ENCODE data around the gene CD99. TPM values are rescaled to one million over a fixed set of nuclear protein-coding genes. Genes with fewer than 3 reads are reported as not detected.

CD99 gene
- total RNA-seq, 1 donor = 455 TPM

DNA sequence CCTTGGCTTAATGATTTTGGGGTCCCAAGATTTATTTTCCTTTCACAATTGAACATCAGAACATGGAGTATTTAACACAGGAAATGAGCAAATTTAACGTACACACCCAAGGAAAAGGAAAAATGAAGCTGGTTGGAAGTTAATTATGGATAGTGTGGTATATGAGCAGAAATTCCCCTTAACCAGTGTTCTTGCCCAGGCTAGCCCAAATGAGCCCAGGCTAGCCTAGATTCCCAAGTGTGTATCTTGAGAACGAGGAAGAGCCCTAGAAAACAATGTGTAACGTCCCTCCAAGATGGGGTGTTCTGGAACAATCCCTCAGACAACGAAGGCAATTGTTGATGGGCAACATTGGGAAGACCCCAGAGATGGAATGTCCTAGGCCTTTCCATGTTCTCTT lies 94.4 kb downstream of the CD99 start:
- peaks cover 16% of the 10 kb centered on the region for H3K27me3 ChIP-seq (ENCODE audit: insufficient read depth, low read length)
- H3K4me2 ChIP-seq (ENCODE audit: insufficient read depth, low read length) = no peak overlapping the region
- H3K36me3 ChIP-seq (ENCODE audit: insufficient read depth, low read length) = no peaks in the 10 kb centered on the region
- H3K79me2 ChIP-seq (ENCODE audit: insufficient read depth, low read length) = no peaks in the 10 kb centered on the region
- no peak for DNase-seq (ENCODE audit: insufficient read length, low spot score, missing footprints)
- H3K4me1 ChIP-seq (ENCODE audit: insufficient read depth, low read length) = no peaks in the 10 kb centered on the region
- TF ChIP-seq, protein P1, sequence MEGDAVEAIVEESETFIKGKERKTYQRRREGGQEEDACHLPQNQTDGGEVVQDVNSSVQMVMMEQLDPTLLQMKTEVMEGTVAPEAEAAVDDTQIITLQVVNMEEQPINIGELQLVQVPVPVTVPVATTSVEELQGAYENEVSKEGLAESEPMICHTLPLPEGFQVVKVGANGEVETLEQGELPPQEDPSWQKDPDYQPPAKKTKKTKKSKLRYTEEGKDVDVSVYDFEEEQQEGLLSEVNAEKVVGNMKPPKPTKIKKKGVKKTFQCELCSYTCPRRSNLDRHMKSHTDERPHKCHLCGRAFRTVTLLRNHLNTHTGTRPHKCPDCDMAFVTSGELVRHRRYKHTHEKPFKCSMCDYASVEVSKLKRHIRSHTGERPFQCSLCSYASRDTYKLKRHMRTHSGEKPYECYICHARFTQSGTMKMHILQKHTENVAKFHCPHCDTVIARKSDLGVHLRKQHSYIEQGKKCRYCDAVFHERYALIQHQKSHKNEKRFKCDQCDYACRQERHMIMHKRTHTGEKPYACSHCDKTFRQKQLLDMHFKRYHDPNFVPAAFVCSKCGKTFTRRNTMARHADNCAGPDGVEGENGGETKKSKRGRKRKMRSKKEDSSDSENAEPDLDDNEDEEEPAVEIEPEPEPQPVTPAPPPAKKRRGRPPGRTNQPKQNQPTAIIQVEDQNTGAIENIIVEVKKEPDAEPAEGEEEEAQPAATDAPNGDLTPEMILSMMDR (IDR thresholded peaks at IDR 0.05; ENCODE audit: extremely low read depth, low read depth, low read length) = no peak
- no peak overlapping the region for H3K27ac ChIP-seq (ENCODE audit: low read depth, low read length)
- H4K20me1 ChIP-seq (ENCODE audit: insufficient read depth, low read length) = no peaks in the 10 kb centered on the region
- no peak overlapping the region for H2AFZ ChIP-seq (ENCODE audit: low read length)
- H3K4me3 ChIP-seq (ENCODE audit: insufficient read depth, low read length) = no peak overlapping the region
- no peaks in the 10 kb centered on the region for H3K9me3 ChIP-seq (ENCODE audit: low read depth, low read length)

DNA sequence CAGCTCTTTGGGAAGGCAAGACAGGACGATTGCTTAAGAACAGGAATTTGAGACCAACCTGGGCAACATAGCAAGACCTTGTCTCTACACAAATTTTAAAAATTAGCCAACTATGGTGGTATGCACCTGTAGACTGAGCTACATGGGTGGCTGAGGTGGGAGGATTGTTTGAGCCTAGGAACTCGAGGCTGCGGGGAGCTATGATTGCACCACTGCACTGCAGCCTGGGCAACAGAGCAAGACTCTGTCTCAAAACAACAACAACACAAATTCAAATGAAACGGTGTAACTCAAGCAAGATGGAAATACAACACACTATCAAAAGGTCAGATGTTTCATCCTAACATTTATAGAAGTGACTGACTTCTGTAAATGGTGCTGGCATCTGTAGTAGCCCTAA lies 97.9 kb downstream of the CD99 start:
- no peak for DNase-seq (ENCODE audit: insufficient read length, low spot score, missing footprints)
- H3K79me2 ChIP-seq (ENCODE audit: insufficient read depth, low read length) = no peaks in the 10 kb centered on the region
- H3K27me3 ChIP-seq (ENCODE audit: insufficient read depth, low read length) = peaks cover 14% of the 10 kb centered on the region
- H3K4me3 ChIP-seq (ENCODE audit: insufficient read depth, low read length) = no peak overlapping the region
- H4K20me1 ChIP-seq (ENCODE audit: insufficient read depth, low read length) = no peaks in the 10 kb centered on the region
- H3K4me2 ChIP-seq (ENCODE audit: insufficient read depth, low read length) = no peak overlapping the region
- no peak overlapping the region for H3K27ac ChIP-seq (ENCODE audit: low read depth, low read length)
- no peaks in the 10 kb centered on the region for H3K36me3 ChIP-seq (ENCODE audit: insufficient read depth, low read length)
- H3K9me3 ChIP-seq (ENCODE audit: low read depth, low read length) = no peaks in the 10 kb centered on the region
- H3K4me1 ChIP-seq (ENCODE audit: insufficient read depth, low read length) = no peaks in the 10 kb centered on the region
- no peak overlapping the region for H2AFZ ChIP-seq (ENCODE audit: low read length)
- TF ChIP-seq, protein P1 (IDR thresholded peaks at IDR 0.05; ENCODE audit: extremely low read depth, low read depth, low read length) = no peak

DNA sequence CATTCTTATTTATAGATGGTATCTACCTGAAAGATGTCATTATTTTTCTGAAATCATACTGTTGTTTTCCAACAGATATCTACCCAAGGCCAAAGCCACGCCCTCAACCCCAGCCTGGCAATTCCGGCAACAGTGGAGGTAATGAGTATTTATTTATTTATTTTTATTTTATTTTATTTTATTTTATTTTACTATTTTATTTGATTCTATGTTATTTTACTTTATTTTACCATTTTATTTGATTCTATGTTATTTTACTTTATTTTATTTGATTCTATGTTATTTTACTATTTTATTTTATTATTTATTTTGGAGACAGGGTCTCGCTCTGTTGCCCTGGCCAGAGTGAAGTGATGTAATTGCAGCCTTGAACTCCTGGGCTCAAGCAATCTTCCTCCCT lies 98.5 kb downstream of the CD99 start:
- H2AFZ ChIP-seq (ENCODE audit: low read length) = no peak overlapping the region
- H3K4me3 ChIP-seq (ENCODE audit: insufficient read depth, low read length) = no peak overlapping the region
- TF ChIP-seq, protein P1 (IDR thresholded peaks at IDR 0.05; ENCODE audit: extremely low read depth, low read depth, low read length) = no peak
- H3K9me3 ChIP-seq (ENCODE audit: low read depth, low read length) = no peaks in the 10 kb centered on the region
- H3K36me3 ChIP-seq (ENCODE audit: insufficient read depth, low read length) = no peaks in the 10 kb centered on the region
- H3K27me3 ChIP-seq (ENCODE audit: insufficient read depth, low read length) = peaks cover 14% of the 10 kb centered on the region
- no peaks in the 10 kb centered on the region for H3K79me2 ChIP-seq (ENCODE audit: insufficient read depth, low read length)
- H3K4me1 ChIP-seq (ENCODE audit: insufficient read depth, low read length) = no peaks in the 10 kb centered on the region
- no peaks in the 10 kb centered on the region for H4K20me1 ChIP-seq (ENCODE audit: insufficient read depth, low read length)
- H3K27ac ChIP-seq (ENCODE audit: low read depth, low read length) = no peak overlapping the region
- H3K4me2 ChIP-seq (ENCODE audit: insufficient read depth, low read length) = no peak overlapping the region
- peak; percentile 53 for DNase-seq (ENCODE audit: insufficient read length, low spot score, missing footprints)

Other genes with a start within 250 kb of the CD99 start
- gene DHRSX, start 190.3 kb upstream of the CD99 start, total RNA-seq = 37.6 and 38.3 TPM in 2 replicates
- gene ZBED1, start 190.3 kb upstream of the CD99 start, total RNA-seq = 52.2 and 57.2 TPM in 2 replicates
- 3.2 and 4.0 TPM in 2 replicates for gene XG, start 60.7 kb downstream of the CD99 start, total RNA-seq
- 5.6 and 6.2 TPM in 2 replicates for gene GYG2, start 137.6 kb downstream of the CD99 start, total RNA-seq
- 20.6 and 23.3 TPM in 2 replicates for gene ARSD, start 238.0 kb downstream of the CD99 start, total RNA-seq

Measured in osteoblast (primary cell).